Chondrocyte (in vitro differentiated cells): ENCODE measurements around the gene MARCO. TPM values are rescaled to one million over a fixed set of nuclear protein-coding genes. Genes with fewer than 3 reads are reported as not detected.

ENCODE experiments used
- DNase-seq: peaks from one replicate; pipeline ENCODE4 v3.0.0; 2021; ENCODE audit warnings: mixed read lengths, low spot score
- H3K27ac Mint-ChIP-seq: one replicate; pipeline ENCODE4 v1.8.0; 2021; ENCODE audit warnings: mild to moderate bottlenecking, moderate library complexity, mixed read lengths; ENCODE audit not compliant: unreplicated experiment
- H3K27me3 Mint-ChIP-seq: 2 replicates; pipeline ENCODE4 v1.8.0; 2021; ENCODE audit warnings: low read depth, mixed read lengths
- H3K36me3 Mint-ChIP-seq: 2 replicates; pipeline ENCODE4 v1.8.0; 2021; ENCODE audit warnings: low read depth, mixed read lengths
- H3K4me1 Mint-ChIP-seq: 2 replicates; pipeline ENCODE4 v1.8.0; 2021; ENCODE audit warnings: low read depth, mild to moderate bottlenecking, mixed read lengths
- H3K4me3 Mint-ChIP-seq: one replicate; pipeline ENCODE4 v1.8.0; 2021; ENCODE audit warnings: mild to moderate bottlenecking, moderate library complexity, mixed read lengths; ENCODE audit not compliant: unreplicated experiment
- H3K9me3 Mint-ChIP-seq: 2 replicates; pipeline ENCODE4 v1.8.0; 2021; ENCODE audit warnings: low read depth, mixed read lengths
- total RNA-seq: library from RNA; stranded (reverse); gene quantifications from 3 replicates; pipeline ENCODE4 v1.2.1, GENCODE V29; 2021
- TF ChIP-seq, protein P1 (sequence below): fragments of 200-600 bp; sonication (generic); IDR thresholded peaks from 2 replicates; pipeline ENCODE4 v1.5.0; 2021; ENCODE audit warnings: antibody characterized with exemption, mild to moderate bottlenecking, moderate library complexity

The MARCO gene
- total RNA-seq, 1 donor from 2014 or later: not detected

DNA sequence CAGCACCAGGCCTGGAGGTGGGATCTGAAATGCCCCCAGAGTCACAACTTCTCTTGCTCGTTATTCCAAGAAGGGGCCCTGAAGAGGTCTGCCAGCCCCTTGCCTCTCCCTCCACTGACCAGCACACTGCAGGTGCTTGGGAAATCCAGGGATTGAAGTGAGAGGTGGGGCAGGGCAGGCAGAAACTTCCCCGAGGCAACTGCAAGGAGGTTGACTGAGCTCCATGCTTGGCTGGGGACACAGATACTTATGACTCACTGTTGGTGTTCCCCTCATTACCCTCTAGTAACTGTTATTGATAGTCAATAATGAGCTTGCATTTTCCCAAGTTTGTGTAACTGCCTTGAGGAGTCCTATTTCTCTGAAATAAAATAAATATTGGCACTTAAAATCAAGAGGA, 47.5 kb downstream of the MARCO start:
- TF ChIP-seq, protein P1, sequence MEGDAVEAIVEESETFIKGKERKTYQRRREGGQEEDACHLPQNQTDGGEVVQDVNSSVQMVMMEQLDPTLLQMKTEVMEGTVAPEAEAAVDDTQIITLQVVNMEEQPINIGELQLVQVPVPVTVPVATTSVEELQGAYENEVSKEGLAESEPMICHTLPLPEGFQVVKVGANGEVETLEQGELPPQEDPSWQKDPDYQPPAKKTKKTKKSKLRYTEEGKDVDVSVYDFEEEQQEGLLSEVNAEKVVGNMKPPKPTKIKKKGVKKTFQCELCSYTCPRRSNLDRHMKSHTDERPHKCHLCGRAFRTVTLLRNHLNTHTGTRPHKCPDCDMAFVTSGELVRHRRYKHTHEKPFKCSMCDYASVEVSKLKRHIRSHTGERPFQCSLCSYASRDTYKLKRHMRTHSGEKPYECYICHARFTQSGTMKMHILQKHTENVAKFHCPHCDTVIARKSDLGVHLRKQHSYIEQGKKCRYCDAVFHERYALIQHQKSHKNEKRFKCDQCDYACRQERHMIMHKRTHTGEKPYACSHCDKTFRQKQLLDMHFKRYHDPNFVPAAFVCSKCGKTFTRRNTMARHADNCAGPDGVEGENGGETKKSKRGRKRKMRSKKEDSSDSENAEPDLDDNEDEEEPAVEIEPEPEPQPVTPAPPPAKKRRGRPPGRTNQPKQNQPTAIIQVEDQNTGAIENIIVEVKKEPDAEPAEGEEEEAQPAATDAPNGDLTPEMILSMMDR: no peak
- Mint-ChIP-seq H3K27ac (no peak overlapping the region), H3K9me3 (peaks cover 2% of the 10 kb centered on the region), H3K4me3 (no peak overlapping the region), H3K36me3 (no peaks in the 10 kb centered on the region), H3K4me1 (no peaks in the 10 kb centered on the region), H3K27me3 (peaks cover 15% of the 10 kb centered on the region)
- no peak for DNase-seq

DNA sequence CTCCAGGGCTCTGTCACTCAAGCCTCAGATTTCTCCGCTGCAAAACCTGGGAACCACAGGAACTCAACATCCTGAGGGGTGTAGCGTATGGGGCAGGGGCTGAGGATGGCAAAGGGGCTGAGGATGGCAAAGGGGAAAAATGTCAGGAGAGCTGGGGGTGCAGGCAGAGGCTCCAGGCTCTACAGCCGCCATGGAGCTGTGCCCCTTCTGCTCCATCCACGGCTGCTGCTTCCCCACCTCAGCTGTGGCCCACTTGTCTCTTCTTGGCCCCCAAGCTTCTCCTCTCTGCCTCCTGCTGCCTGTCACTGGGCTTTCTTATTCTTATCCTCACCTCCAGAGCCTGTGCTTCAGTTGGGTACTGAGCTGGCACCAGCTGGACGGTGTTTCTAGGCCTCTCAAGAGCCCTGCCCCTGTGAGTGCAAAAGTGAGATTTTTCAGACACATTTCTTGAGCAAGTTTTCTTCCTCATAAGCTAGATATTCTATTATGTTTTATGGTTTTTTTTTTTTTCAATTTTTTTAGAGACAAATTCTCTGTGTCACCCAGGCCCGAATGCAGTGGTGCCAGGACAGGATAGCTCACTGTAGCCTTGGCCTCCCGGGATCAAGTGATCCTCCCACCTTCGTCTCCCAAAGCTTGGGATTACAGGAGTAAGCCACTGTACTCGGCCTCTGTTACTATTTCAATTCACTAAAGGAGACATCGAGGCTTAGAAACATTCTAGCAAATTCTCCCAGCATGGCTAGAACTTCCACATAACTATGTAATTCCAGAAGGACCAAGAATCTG, 49.0 kb downstream of the MARCO start:
- Mint-ChIP-seq H3K27ac (no peak overlapping the region), H3K36me3 (no peaks in the 10 kb centered on the region), H3K27me3 (peaks cover 10% of the 10 kb centered on the region), H3K9me3 (no peaks in the 10 kb centered on the region), H3K4me1 (no peaks in the 10 kb centered on the region), H3K4me3 (no peak overlapping the region)
- TF ChIP-seq, protein P1: no peak
- no peak for DNase-seq

DNA sequence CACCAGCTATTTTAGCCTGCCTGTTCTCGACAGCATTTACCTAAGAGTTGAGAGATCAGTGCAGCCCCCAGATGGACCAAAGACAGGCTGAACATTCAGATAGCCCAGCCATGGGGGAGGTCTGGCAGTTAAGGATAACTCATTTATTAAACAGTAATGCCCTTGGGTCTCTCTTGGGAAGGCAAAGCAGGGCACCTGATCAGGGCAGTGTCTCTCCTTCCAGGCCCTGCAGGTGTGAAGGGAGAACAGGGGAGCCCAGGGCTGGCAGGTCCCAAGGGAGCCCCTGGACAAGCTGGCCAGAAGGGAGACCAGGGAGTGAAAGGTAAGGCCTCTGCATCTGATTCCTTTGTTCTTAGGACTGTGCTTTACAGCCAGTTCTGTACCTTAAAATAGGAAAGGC, 49.6 kb downstream of the MARCO start:
- Mint-ChIP-seq H3K27ac (no peak overlapping the region), H3K36me3 (no peaks in the 10 kb centered on the region), H3K9me3 (no peaks in the 10 kb centered on the region), H3K4me3 (no peak overlapping the region), H3K4me1 (no peaks in the 10 kb centered on the region), H3K27me3 (peaks cover 10% of the 10 kb centered on the region)
- TF ChIP-seq, protein P1: no peak
- DNase-seq: no peak

DNA sequence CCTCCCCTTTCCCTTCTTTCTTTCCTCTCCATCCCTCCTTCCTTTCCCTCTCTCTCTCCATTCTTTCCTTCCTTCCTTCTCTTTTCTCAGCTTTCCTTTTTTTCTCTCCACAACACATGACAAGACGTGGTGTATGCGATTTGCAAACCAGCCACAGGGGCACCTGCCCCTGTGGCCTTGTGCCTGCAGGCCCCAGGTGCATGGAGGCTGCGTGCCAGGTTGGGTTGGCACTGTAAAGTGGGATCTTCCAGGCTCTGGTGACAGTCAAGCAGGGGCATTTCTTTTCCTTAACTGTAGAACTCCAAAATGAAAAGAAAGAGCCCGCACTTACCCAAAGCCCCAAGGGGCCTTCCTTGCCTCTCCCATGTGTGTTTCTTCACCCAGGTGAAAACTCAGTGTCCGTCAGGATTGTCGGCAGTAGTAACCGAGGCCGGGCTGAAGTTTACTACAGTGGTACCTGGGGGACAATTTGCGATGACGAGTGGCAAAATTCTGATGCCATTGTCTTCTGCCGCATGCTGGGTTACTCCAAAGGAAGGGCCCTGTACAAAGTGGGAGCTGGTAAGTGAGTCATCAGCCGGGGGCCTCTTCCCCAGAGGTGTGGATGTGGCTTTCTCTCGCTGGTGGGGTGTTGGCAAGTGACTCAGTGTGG, 50.9 kb downstream of the MARCO start:
- DNase-seq: no peak
- peaks cover 5% of the 10 kb centered on the region for H3K9me3 Mint-ChIP-seq
- no peak overlapping the region for H3K4me3 Mint-ChIP-seq
- H3K4me1 Mint-ChIP-seq: no peaks in the 10 kb centered on the region
- TF ChIP-seq, protein P1: no peak
- no peak overlapping the region for H3K27ac Mint-ChIP-seq
- peaks cover 5% of the 10 kb centered on the region for H3K27me3 Mint-ChIP-seq
- H3K36me3 Mint-ChIP-seq: no peaks in the 10 kb centered on the region

DNA sequence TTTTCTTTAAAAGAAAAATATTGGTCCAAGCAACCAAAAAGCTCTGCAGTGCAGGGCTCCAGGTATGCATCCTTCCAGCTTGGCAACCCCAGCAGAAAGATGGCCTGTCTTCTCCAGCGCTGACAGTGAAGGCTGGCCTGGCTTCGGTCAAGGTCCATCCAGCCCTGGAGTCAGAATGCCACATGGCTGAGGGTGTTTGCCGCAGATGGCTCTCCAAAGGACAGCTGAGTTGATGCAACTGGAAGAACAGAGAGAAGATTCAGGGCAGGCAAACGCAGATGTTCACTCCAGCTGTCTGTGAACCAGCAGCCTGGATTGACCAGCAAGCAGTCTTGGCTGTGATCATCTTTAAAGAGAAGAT, 51.4 kb downstream of the MARCO start:
- H3K9me3 Mint-ChIP-seq: peaks cover 8% of the 10 kb centered on the region
- peaks cover 7% of the 10 kb centered on the region for H3K27me3 Mint-ChIP-seq

More for the DNA sequence above, 51.4 kb downstream of the MARCO start:
- TF ChIP-seq, protein P1: no peak
- no peaks in the 10 kb centered on the region for H3K4me1 Mint-ChIP-seq
- H3K4me3 Mint-ChIP-seq: no peak overlapping the region
- no peak for DNase-seq
- no peak overlapping the region for H3K27ac Mint-ChIP-seq
- no peaks in the 10 kb centered on the region for H3K36me3 Mint-ChIP-seq
